ENCODE measurements around the gene PXT1. TPM values are rescaled to one million over a fixed set of nuclear protein-coding genes. Genes with fewer than 3 reads are reported as not detected.

The PXT1 gene
- total RNA-seq, 3 donors from 2014 or later, result 0.15 TPM; not detected in 2

GRCh38 chr6:36444470-36444869, 1.8 kb upstream of the PXT1 start:
- Histone ChIP-seq H3K4me3 (peak overlapping the region; percentile 84 to 96 (median 95)), H3K27ac (peak overlapping the region; percentile 98 to 99), H3K36me3 (no peaks in the 10 kb centered on the region), H3K27me3 (no peaks in the 10 kb centered on the region), H3K4me1 (peaks cover 0 to 24% of the 10 kb centered on the region in 2 donors), H3K9me3 (no peaks in the 10 kb centered on the region)
- DNase-seq (ENCODE audit: low spot score in 2 of 2), result no peak
- TF ChIP-seq POLR2A (IDR thresholded peaks at IDR 0.05) (no peak), POLR2AphosphoS5 (IDR thresholded peaks at IDR 0.05) (no peak), CTCF (IDR thresholded peaks at IDR 0.05) (no peak)
- intact Hi-C loops (cut with DNase I; ENCODE audit: low total_unique reads), result no loop called here

DNA sequence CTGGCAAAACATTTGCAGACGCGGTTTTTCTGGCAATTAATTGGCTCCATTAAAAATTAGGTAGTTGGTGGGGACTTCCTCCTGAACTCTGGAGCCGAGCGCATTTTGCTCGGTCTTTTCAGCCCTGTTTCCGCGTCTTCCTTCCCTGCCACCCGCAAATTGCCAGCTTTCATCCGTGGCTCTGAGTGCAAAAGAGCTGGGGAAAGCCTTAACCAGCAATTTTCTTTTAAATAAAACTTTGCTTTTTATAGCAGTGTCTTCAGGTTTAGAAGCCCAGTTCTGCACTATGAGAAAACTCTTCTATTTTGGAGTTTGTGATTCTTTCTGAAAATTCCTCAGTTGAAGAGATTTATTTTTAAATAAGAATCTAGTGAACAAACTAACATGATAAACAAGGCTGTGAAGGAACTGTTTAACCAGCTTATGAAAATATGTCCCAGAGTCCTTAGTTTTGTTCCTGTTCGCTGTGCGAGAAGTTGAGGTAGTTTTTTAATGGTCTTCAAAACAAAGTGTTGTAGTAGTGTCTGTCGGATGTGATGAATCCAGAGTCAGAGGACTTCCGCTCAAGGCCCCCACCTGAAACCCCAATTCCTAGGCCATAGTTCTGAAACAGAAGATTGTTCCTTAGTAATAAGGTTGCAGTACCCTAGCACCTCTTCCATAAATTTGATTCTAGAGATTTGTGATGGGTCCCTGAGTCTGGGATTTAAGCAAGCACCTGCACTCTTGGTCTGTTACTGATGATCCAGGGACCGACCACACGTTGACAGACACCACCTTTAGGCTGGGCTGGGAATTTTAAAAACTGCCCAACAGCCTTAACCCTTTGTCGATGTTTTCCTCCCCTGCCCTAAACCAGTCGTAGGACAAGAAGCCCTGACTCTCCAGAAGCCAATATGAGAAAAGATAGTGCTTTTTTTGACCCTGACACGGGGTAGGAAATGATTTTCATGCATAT, 1.1 kb upstream of the PXT1 start:
- no peaks in the 10 kb centered on the region for H3K36me3 ChIP-seq
- peak overlapping the region; percentile 98 to 99 for H3K27ac ChIP-seq
- intact Hi-C loops (cut with DNase I; ENCODE audit: low total_unique reads), result no loop called here
- TF ChIP-seq POLR2AphosphoS5 (IDR thresholded peaks at IDR 0.05) (no peak), CTCF (IDR thresholded peaks at IDR 0.05) (peak in 1 of 3 donors; percentile 17), POLR2A (IDR thresholded peaks at IDR 0.05) (no peak)
- H3K9me3 ChIP-seq, result no peaks in the 10 kb centered on the region
- no peaks in the 10 kb centered on the region for H3K27me3 ChIP-seq
- H3K4me1 ChIP-seq, result peaks cover 0 to 24% of the 10 kb centered on the region in 2 donors
- H3K4me3 ChIP-seq, result peak overlapping the region; percentile 84 to 96 (median 95)
- no peak for DNase-seq (ENCODE audit: low spot score in 2 of 2)

GRCh38 chr6:36442103-36442670, 467 bp downstream of the PXT1 start:
- intact Hi-C loops (cut with DNase I; ENCODE audit: low total_unique reads), result no loop called here
- H3K4me1 ChIP-seq, result peaks cover 0 to 24% of the 10 kb centered on the region in 2 donors
- peak overlapping the region; percentile 84 to 96 (median 95) for H3K4me3 ChIP-seq
- DNase-seq (ENCODE audit: low spot score in 2 of 2), result no peak
- H3K27me3 ChIP-seq, result no peaks in the 10 kb centered on the region
- H3K9me3 ChIP-seq, result no peaks in the 10 kb centered on the region
- no peak for TF ChIP-seq CTCF (IDR thresholded peaks at IDR 0.05)
- TF ChIP-seq POLR2AphosphoS5 (IDR thresholded peaks at IDR 0.05), result no peak
- TF ChIP-seq POLR2A (IDR thresholded peaks at IDR 0.05), result no peak
- H3K27ac ChIP-seq, result peak overlapping the region; percentile 98 to 99
- no peaks in the 10 kb centered on the region for H3K36me3 ChIP-seq

GRCh38 chr6:36441307-36441894, 1.3 kb downstream of the PXT1 start:
- no peak overlapping the region for H3K4me3 ChIP-seq
- intact Hi-C loops (cut with DNase I; ENCODE audit: low total_unique reads), result no loop called here
- DNase-seq (ENCODE audit: low spot score in 2 of 2), result peak; percentile 87 to 96
- no peaks in the 10 kb centered on the region for H3K9me3 ChIP-seq
- H3K27me3 ChIP-seq, result no peaks in the 10 kb centered on the region
- TF ChIP-seq POLR2A (IDR thresholded peaks at IDR 0.05), result no peak
- peak; percentile 75 to 95 (median 79) for TF ChIP-seq POLR2AphosphoS5 (IDR thresholded peaks at IDR 0.05)
- H3K4me1 ChIP-seq, result peaks cover 0 to 24% of the 10 kb centered on the region in 2 donors
- H3K27ac ChIP-seq, result peak overlapping the region; percentile 98 to 99
- H3K36me3 ChIP-seq, result no peaks in the 10 kb centered on the region

- H3K27me3 ChIP-seq, result no peaks in the 10 kb centered on the region
- DNase-seq (ENCODE audit: low spot score in 2 of 2), result no peak
- intact Hi-C loops (cut with DNase I; ENCODE audit: low total_unique reads), result no loop called here
- no peaks in the 10 kb centered on the region for H3K36me3 ChIP-seq
- no peak for TF ChIP-seq CTCF (IDR thresholded peaks at IDR 0.05)
- TF ChIP-seq POLR2AphosphoS5 (IDR thresholded peaks at IDR 0.05), result no peak
- TF ChIP-seq POLR2A (IDR thresholded peaks at IDR 0.05), result no peak
- H3K27ac ChIP-seq, result no peak overlapping the region
- H3K9me3 ChIP-seq, result no peaks in the 10 kb centered on the region
- no peaks in the 10 kb centered on the region for H3K4me1 ChIP-seq
- H3K4me3 ChIP-seq, result no peak overlapping the region
Measured at GRCh38 chr6:36436466-36436865, 6.2 kb downstream of the PXT1 start.

All from breast epithelium (tissue), 4 donors.